ENCODE results near the gene CRAT. TPM values are rescaled to one million over a fixed set of nuclear protein-coding genes. Genes with fewer than 3 reads are reported as not detected.
A peak's percentile ranks its signal among the peaks of the same experiment; 100 is the strongest.

Gene CRAT
- total and polyA plus RNA-seq, 4 experiments from 2014 or later = 8.7 to 21.0 (median 11.8) TPM

DNA sequence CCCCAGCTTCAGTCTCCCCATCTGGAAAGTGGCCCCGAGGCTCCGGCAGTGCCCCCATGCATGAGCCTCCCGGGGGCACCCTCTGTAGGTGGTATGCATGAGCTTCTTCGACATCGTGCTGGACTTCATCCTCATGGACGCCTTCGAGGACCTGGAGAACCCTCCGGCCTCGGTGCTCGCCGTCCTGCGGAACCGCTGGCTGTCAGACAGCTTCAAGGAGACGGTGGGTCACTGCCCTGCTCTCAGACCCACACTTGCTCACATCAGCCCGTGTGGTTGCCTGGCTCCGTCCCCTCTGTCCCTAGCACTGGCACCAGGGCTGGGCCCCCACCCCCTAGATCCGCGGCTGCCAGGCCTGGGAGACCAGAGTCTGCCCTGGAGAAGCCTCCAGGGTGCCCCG, 42.5 kb downstream of the CRAT start:
- no peak overlapping the region for H3K4me3 ChIP-seq (ENCODE audit: low read length in 2 of 2)
- Mint-ChIP-seq H3K9me3 (no peaks in the 10 kb centered on the region), H3K27ac (peak overlapping the region in 4 of 7 donors; percentile 63 to 88 (median 75)), H3K27me3 (no peaks in the 10 kb centered on the region), H3K4me3 (no peak overlapping the region), H3K4me1 (peaks cover 12 to 42% (median 21%) of the 10 kb centered on the region in 4 donors), H3K36me3 (peaks cover 16 to 30% of the 10 kb centered on the region in 2 donors)
- H3K4me1 ChIP-seq (ENCODE audit: insufficient read depth, low read length) = peaks cover 49% of the 10 kb centered on the region
- intact Hi-C loops (cut with micrococcal nuclease) = no loop called here
- no peak for DNase-seq
- POLR2A ChIA-PET (ENCODE audit: partially characterized antibody) = interaction anchor here (0.8 to 1.4 kb wide), 2 partner anchors 13 to 33 kb away, joined by 3 to 7 read pairs; partner anchors contain the start of gene DOLPP1
- CTCF ChIA-PET (ENCODE audit: partially characterized antibody) = interaction anchor here (1.0 kb wide), 1 partner anchor 10 kb away, joined by 3 read pairs; no protein-coding TSS in a partner anchor
- H3K27me3 ChIP-seq (ENCODE audit: insufficient read depth, low read length) = no peaks in the 10 kb centered on the region
- peaks cover 26% of the 10 kb centered on the region for H3K36me3 ChIP-seq (ENCODE audit: insufficient read depth, low read length)
- no peaks in the 10 kb centered on the region for H3K9me3 ChIP-seq (ENCODE audit: control insufficient read depth in 1 of 2, low read length in 2 of 2)
- H3K27ac ChIP-seq (ENCODE audit: low read depth, low read length) = peak overlapping the region; percentile 49

GRCh38 chr9:129064499-129064908, 46.1 kb downstream of the CRAT start:
- Histone ChIP-seq H3K9me3 (ENCODE audit: control insufficient read depth in 1 of 2, low read length in 2 of 2) (no peaks in the 10 kb centered on the region), H3K27me3 (ENCODE audit: insufficient read depth, low read length) (no peaks in the 10 kb centered on the region), H3K4me1 (ENCODE audit: insufficient read depth, low read length) (peaks cover 17% of the 10 kb centered on the region), H3K36me3 (ENCODE audit: insufficient read depth, low read length) (peaks cover 41% of the 10 kb centered on the region), H3K4me3 (ENCODE audit: low read length in 2 of 2) (no peak overlapping the region), H3K27ac (ENCODE audit: low read depth, low read length) (no peak overlapping the region)
- peaks cover 16 to 39% of the 10 kb centered on the region in 2 donors for H3K36me3 Mint-ChIP-seq
- POLR2A ChIA-PET (ENCODE audit: partially characterized antibody) = no interaction called here
- CTCF ChIA-PET (ENCODE audit: partially characterized antibody) = no interaction called here
- DNase-seq = no peak
- no peaks in the 10 kb centered on the region for H3K27me3 Mint-ChIP-seq
- intact Hi-C loops (cut with micrococcal nuclease) = no loop called here
- H3K9me3 Mint-ChIP-seq = no peaks in the 10 kb centered on the region
- peak overlapping the region in 1 of 7 donors; percentile 36 for H3K27ac Mint-ChIP-seq
- H3K4me1 Mint-ChIP-seq = peaks cover 7 to 13% (median 10%) of the 10 kb centered on the region in 4 donors
- no peak overlapping the region for H3K4me3 Mint-ChIP-seq

DNA sequence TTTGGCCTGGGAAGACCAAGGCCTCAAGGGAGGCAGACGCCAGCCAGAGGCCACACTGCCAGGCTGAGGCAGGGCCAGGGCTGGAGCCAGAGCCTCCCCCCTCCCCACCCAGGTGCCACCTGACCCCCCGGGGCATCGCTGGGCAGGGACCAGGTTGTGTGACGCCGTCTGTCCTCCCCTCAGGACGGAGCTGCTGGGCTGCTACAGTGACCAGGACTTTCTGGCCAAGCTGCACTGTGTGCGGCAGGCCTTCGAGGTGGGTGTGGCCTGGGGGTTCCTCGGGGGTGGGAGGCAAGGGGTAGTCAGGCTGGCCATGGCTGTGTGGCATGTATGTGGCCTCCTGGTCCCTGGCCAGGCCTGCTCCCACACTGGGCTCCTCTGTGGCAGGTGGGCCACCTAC, 47.5 kb downstream of the CRAT start:
- no peak for DNase-seq
- Mint-ChIP-seq H3K36me3 (peaks cover 16 to 39% of the 10 kb centered on the region in 2 donors), H3K9me3 (peaks cover 0 to 2% (median 0%) of the 10 kb centered on the region in 8 donors), H3K27ac (no peak overlapping the region), H3K4me1 (peaks cover 0 to under 1% (median 0%) of the 10 kb centered on the region in 4 donors), H3K27me3 (no peaks in the 10 kb centered on the region), H3K4me3 (no peak overlapping the region)
- Histone ChIP-seq H3K4me1 (ENCODE audit: insufficient read depth, low read length) (peaks cover 3% of the 10 kb centered on the region), H3K36me3 (ENCODE audit: insufficient read depth, low read length) (peaks cover 47% of the 10 kb centered on the region), H3K4me3 (ENCODE audit: low read length in 2 of 2) (no peak overlapping the region), H3K27ac (ENCODE audit: low read depth, low read length) (no peak overlapping the region), H3K27me3 (ENCODE audit: insufficient read depth, low read length) (no peaks in the 10 kb centered on the region), H3K9me3 (ENCODE audit: control insufficient read depth in 1 of 2, low read length in 2 of 2) (no peaks in the 10 kb centered on the region)
- intact Hi-C loops (cut with micrococcal nuclease) = no loop called here
- ChIA-PET CTCF (ENCODE audit: partially characterized antibody) (no interaction called here), POLR2A (ENCODE audit: partially characterized antibody) (no interaction called here)

DNA sequence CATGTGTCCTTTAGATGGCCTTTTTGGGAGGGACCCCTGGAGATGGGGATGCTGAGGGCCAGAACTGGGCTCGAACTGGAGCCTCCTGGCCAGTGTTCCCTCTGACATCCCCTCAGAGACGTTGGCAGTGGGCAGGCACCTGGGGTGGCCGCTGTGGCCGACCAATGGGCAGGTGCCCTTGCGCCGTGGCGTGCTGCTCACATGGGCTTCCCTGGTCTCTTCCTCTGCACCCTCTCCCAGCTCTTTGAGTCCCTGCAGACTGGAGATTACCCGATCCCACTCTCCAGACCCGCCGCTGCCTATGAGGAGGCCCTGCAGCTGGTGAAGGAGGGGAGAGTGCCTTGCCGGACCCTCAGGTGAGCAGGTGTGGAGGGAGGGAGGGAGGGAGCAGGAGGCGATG, 49.6 kb downstream of the CRAT start:
- H3K4me3 ChIP-seq (ENCODE audit: low read length in 2 of 2) = no peak overlapping the region
- POLR2A ChIA-PET (ENCODE audit: partially characterized antibody) = no interaction called here
- CTCF ChIA-PET (ENCODE audit: partially characterized antibody) = no interaction called here
- no peaks in the 10 kb centered on the region for H3K27me3 ChIP-seq (ENCODE audit: insufficient read depth, low read length)
- DNase-seq = no peak
- Mint-ChIP-seq H3K27ac (no peak overlapping the region), H3K36me3 (peaks cover 19 to 49% of the 10 kb centered on the region in 2 donors), H3K4me3 (no peak overlapping the region), H3K4me1 (no peaks in the 10 kb centered on the region), H3K27me3 (no peaks in the 10 kb centered on the region), H3K9me3 (peaks cover 0 to 2% (median 0%) of the 10 kb centered on the region in 8 donors)
- intact Hi-C loops (cut with micrococcal nuclease) = no loop called here
- no peak overlapping the region for H3K27ac ChIP-seq (ENCODE audit: low read depth, low read length)
- H3K36me3 ChIP-seq (ENCODE audit: insufficient read depth, low read length) = peaks cover 41% of the 10 kb centered on the region
- H3K4me1 ChIP-seq (ENCODE audit: insufficient read depth, low read length) = no peaks in the 10 kb centered on the region
- H3K9me3 ChIP-seq (ENCODE audit: control insufficient read depth in 1 of 2, low read length in 2 of 2) = no peaks in the 10 kb centered on the region

DNA sequence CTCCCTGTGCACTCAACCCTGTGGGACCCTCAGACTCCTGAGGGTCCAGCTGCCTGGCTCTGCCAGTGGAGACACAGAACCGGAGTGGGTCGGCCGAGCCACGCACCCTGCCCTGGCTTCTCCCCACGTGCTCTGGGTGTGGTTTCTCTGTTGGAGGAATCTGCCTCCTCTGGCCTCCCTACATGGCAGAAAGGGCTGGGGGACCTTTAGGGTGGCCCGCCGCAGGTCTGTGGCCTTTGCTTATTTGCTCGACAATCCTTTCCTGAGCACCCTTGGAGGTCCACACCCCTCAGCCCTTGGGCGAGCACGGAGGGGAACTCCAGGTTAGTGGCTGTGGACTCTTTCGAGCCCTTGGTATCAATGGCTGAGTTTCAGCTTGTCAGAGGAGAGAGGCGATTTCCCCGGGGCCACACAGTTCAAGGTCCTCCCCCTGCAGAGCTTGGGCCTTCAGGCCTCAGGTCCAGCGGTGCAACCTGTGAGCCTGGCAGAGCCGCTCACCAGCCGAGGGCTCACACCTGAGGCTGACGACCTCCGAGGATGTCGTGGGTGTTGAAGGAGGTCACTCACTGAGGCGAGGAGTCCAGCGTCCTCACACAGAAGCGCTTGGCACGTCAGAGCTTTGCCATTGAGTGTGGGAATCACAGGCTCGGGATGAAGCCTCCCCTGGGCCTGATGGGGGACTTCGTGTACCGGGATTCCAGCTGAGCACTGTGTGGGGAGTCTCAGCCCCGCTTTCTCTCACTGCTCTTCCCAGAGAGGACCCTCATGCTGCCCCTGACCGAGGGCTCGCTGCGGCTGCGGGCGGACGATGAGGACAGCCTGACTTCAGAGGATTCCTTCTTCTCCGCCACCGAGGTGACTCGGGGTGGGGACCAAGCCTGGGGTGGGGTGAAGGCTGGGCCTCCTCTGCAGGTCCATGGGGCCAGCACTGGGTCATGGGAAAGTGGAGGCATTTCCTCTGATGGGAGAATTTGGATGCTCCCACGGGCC, 50.5 kb downstream of the CRAT start:
- Mint-ChIP-seq H3K27me3 (no peaks in the 10 kb centered on the region), H3K36me3 (peaks cover 14 to 45% of the 10 kb centered on the region in 2 donors), H3K27ac (no peak overlapping the region), H3K4me3 (no peak overlapping the region), H3K9me3 (peaks cover 0 to 2% (median 0%) of the 10 kb centered on the region in 8 donors), H3K4me1 (no peaks in the 10 kb centered on the region)
- Histone ChIP-seq H3K27me3 (ENCODE audit: insufficient read depth, low read length) (no peaks in the 10 kb centered on the region), H3K36me3 (ENCODE audit: insufficient read depth, low read length) (peaks cover 36% of the 10 kb centered on the region), H3K27ac (ENCODE audit: low read depth, low read length) (no peak overlapping the region), H3K4me1 (ENCODE audit: insufficient read depth, low read length) (no peaks in the 10 kb centered on the region), H3K4me3 (ENCODE audit: low read length in 2 of 2) (no peak overlapping the region), H3K9me3 (ENCODE audit: control insufficient read depth in 1 of 2, low read length in 2 of 2) (no peaks in the 10 kb centered on the region)
- POLR2A ChIA-PET (ENCODE audit: partially characterized antibody) = no interaction called here
- DNase-seq = no peak
- intact Hi-C loops (cut with micrococcal nuclease) = no loop called here
- CTCF ChIA-PET (ENCODE audit: partially characterized antibody) = interaction anchor here (0.6 kb wide), 1 partner anchor 67 kb away, joined by 3 read pairs; no protein-coding TSS in a partner anchor

- Histone ChIP-seq H3K27ac (ENCODE audit: low read depth, low read length) (no peak overlapping the region), H3K4me1 (ENCODE audit: insufficient read depth, low read length) (no peaks in the 10 kb centered on the region), H3K36me3 (ENCODE audit: insufficient read depth, low read length) (peaks cover 32% of the 10 kb centered on the region), H3K4me3 (ENCODE audit: low read length in 2 of 2) (no peak overlapping the region), H3K27me3 (ENCODE audit: insufficient read depth, low read length) (no peaks in the 10 kb centered on the region), H3K9me3 (ENCODE audit: control insufficient read depth in 1 of 2, low read length in 2 of 2) (no peaks in the 10 kb centered on the region)
- Mint-ChIP-seq H3K36me3 (peaks cover 20 to 48% of the 10 kb centered on the region in 2 donors), H3K4me3 (no peak overlapping the region), H3K9me3 (peaks cover 0 to 2% (median 0%) of the 10 kb centered on the region in 8 donors), H3K27ac (no peak overlapping the region), H3K4me1 (no peaks in the 10 kb centered on the region), H3K27me3 (no peaks in the 10 kb centered on the region)
- CTCF ChIA-PET (ENCODE audit: partially characterized antibody) = no interaction called here
- no peak for DNase-seq
- POLR2A ChIA-PET (ENCODE audit: partially characterized antibody) = no interaction called here
- intact Hi-C loops (cut with micrococcal nuclease) = no loop called here
Measured at GRCh38 chr9:129058965-129059795, 51.4 kb downstream of the CRAT start.

Measured in CD4-positive, alpha-beta memory T cell (primary cell).